ENCODE data around the gene AXDND1.
"Not testable (repeated sequence)": the region's sequence is repeated elsewhere in the genome, so short reads cannot be mapped to it uniquely, and the experiment has no call there.

The AXDND1 gene

GRCh38 chr1:179352236-179352635 is 13.5 kb upstream of the AXDND1 start:
- TF ChIP-seq CTCF (IDR thresholded peaks at IDR 0.05; ENCODE audit: insufficient read depth, low read length, missing control alignments): no peak
- CTCF ChIA-PET: interaction anchor here (0.8 to 2.7 kb wide), 5 partner anchors 10 to 813 kb away, joined by 3 to 12 read pairs (median 4); no protein-coding TSS in a partner anchor
- POLR2A ChIA-PET: no interaction called here
- no peak for DNase-seq (ENCODE audit: low read depth, low spot score)
- H3K4me3 ChIP-seq (ENCODE audit: low read depth, low read length): no peak overlapping the region

GRCh38 chr1:179353546-179353945 is 12.2 kb upstream of the AXDND1 start:
- POLR2A ChIA-PET: no interaction called here
- peak; percentile 23 for DNase-seq (ENCODE audit: low read depth, low spot score)
- TF ChIP-seq CTCF (IDR thresholded peaks at IDR 0.05; ENCODE audit: insufficient read depth, low read length, missing control alignments): no peak
- no peak overlapping the region for H3K4me3 ChIP-seq (ENCODE audit: low read depth, low read length)
- CTCF ChIA-PET: interaction anchor here (2.6 to 2.7 kb wide), 2 partner anchors 17 to 102 kb away, joined by 11 to 12 read pairs; no protein-coding TSS in a partner anchor

GRCh38 chr1:179361631-179362030 is 4.1 kb upstream of the AXDND1 start:
- POLR2A ChIA-PET; H3K4me3 ChIP-seq (ENCODE audit: low read depth, low read length); DNase-seq (ENCODE audit: low read depth, low spot score): not testable (repeated sequence)
- CTCF ChIA-PET: interaction anchor here (0.6 to 2.1 kb wide), 3 partner anchors 10 to 283 kb away, joined by 3 to 6 read pairs (median 3); no protein-coding TSS in a partner anchor

- peak overlapping the region; percentile 84 for H3K4me3 ChIP-seq (ENCODE audit: low read depth, low read length)
- TF ChIP-seq CTCF (IDR thresholded peaks at IDR 0.05; ENCODE audit: insufficient read depth, low read length, missing control alignments): no peak
- CTCF ChIA-PET: interaction anchor here (1.0 to 8.4 kb wide), 5 partner anchors 10 to 288 kb away, joined by 3 to 159 read pairs (median 5); partner anchors contain the start of gene SOAT1
- POLR2A ChIA-PET: no interaction called here
- DNase-seq (ENCODE audit: low read depth, low spot score): no peak
Measured at GRCh38 chr1:179366093-179366800, 476 bp downstream of the AXDND1 start.

GRCh38 chr1:179369751-179370341 is 4.1 kb downstream of the AXDND1 start:
- TF ChIP-seq CTCF (IDR thresholded peaks at IDR 0.05; ENCODE audit: insufficient read depth, low read length, missing control alignments): peak; percentile 48
- ChIA-PET POLR2A (interaction anchor here (0.5 kb wide), 1 partner anchor 1719 kb away, joined by 4 read pairs; no protein-coding TSS in a partner anchor), CTCF (interaction anchor here (0.7 to 8.4 kb wide), 19 partner anchors 8 to 667 kb away, joined by 3 to 159 read pairs (median 4); partner anchors contain the start of genes SOAT1 and TOR3A)
- no peak overlapping the region for H3K4me3 ChIP-seq (ENCODE audit: low read depth, low read length)
- DNase-seq (ENCODE audit: low read depth, low spot score): peak; percentile 31

- no peak for TF ChIP-seq CTCF (IDR thresholded peaks at IDR 0.05; ENCODE audit: insufficient read depth, low read length, missing control alignments)
Measured at GRCh38 chr1:179372160-179372559, 6.4 kb downstream of the AXDND1 start.

More at GRCh38 chr1:179372160-179372559, 6.4 kb downstream of the AXDND1 start:
- ChIA-PET CTCF (interaction anchor here (1.0 to 8.4 kb wide), 3 partner anchors 121 to 293 kb away, joined by 4 to 159 read pairs (median 6); no protein-coding TSS in a partner anchor), POLR2A (no interaction called here)
- DNase-seq (ENCODE audit: low read depth, low spot score): no peak
- H3K4me3 ChIP-seq (ENCODE audit: low read depth, low read length): no peak overlapping the region
